ENCODE data around the gene COL18A1.
A peak's percentile ranks its signal among the peaks of the same experiment; 100 is the strongest.

Gene COL18A1

GRCh38 chr21:45546636-45547544 is 141.9 kb downstream of the COL18A1 start:
- no peak for DNase-seq (ENCODE audit: low read depth in 2 of 2)

- no peak for DNase-seq (ENCODE audit: low read depth in 2 of 2)
These were observed 142.6 kb downstream of the COL18A1 start for GRCh38 chr21:45547545-45547900.

- DNase-seq (ENCODE audit: low read depth in 2 of 2): no peak
These were observed 143.9 kb downstream of the COL18A1 start for GRCh38 chr21:45548711-45549491.

- DNase-seq (ENCODE audit: low read depth in 2 of 2): no peak
These were observed 144.9 kb downstream of the COL18A1 start for GRCh38 chr21:45549626-45550463.

GRCh38 chr21:45550522-45551210 is 145.7 kb downstream of the COL18A1 start:
- DNase-seq (ENCODE audit: low read depth in 2 of 2): no peak

- DNase-seq (ENCODE audit: low read depth in 2 of 2): no peak
These were observed 146.4 kb downstream of the COL18A1 start for GRCh38 chr21:45551316-45551715.

- DNase-seq (ENCODE audit: low read depth in 2 of 2): no peak
These were observed 147.1 kb downstream of the COL18A1 start for GRCh38 chr21:45551783-45552695.

- no peak for DNase-seq (ENCODE audit: low read depth in 2 of 2)
These were observed 147.9 kb downstream of the COL18A1 start for GRCh38 chr21:45552696-45553391.

GRCh38 chr21:45554477-45555175 is 149.7 kb downstream of the COL18A1 start:
- peak; percentile 87 to 92 for DNase-seq (ENCODE audit: low read depth in 2 of 2)

- peak in 1 of 2 donors; percentile 32 for DNase-seq (ENCODE audit: low read depth in 2 of 2)
These were observed 150.2 kb downstream of the COL18A1 start for GRCh38 chr21:45555251-45555556.

GRCh38 chr21:45555557-45556301 is 150.8 kb downstream of the COL18A1 start:
- peak; percentile 39 to 53 for DNase-seq (ENCODE audit: low read depth in 2 of 2)

GRCh38 chr21:45556302-45556644 is 151.3 kb downstream of the COL18A1 start:
- DNase-seq (ENCODE audit: low read depth in 2 of 2): no peak

GRCh38 chr21:45556645-45557615 is 152.0 kb downstream of the COL18A1 start:
- no peak for DNase-seq (ENCODE audit: low read depth in 2 of 2)

- no peak for DNase-seq (ENCODE audit: low read depth in 2 of 2)
These were observed 152.7 kb downstream of the COL18A1 start for GRCh38 chr21:45557616-45558043.

- DNase-seq (ENCODE audit: low read depth in 2 of 2): no peak
These were observed 153.2 kb downstream of the COL18A1 start for GRCh38 chr21:45558044-45558721.

- DNase-seq (ENCODE audit: low read depth in 2 of 2): no peak
These were observed 154.5 kb downstream of the COL18A1 start for GRCh38 chr21:45559216-45560105.
